ENCODE results near the gene LRRFIP1.

LRRFIP1 gene

GRCh38 chr2:237669283-237669627 lies 41.9 kb downstream of the LRRFIP1 start:
- TF ChIP-seq NFIC (IDR thresholded peaks at IDR 0.05) (no peak), EP300 (IDR thresholded peaks at IDR 0.05; ENCODE audit: borderline replicate concordance) (no peak), RAD21 (IDR thresholded peaks at IDR 0.05; ENCODE audit: low read depth) (no peak), CREB1 (IDR thresholded peaks at IDR 0.05; ENCODE audit: low read depth) (no peak), TEAD4 (IDR thresholded peaks at IDR 0.05) (no peak)

GRCh38 chr2:237669628-237670392 lies 42.4 kb downstream of the LRRFIP1 start:
- TF ChIP-seq FOXM1 (IDR thresholded peaks at IDR 0.05; ENCODE audit: borderline replicate concordance, low read depth) (no peak), REST (IDR thresholded peaks at IDR 0.05; ENCODE audit: low read depth) (no peak), EP300 (IDR thresholded peaks at IDR 0.05; ENCODE audit: borderline replicate concordance) (no peak), TEAD4 (IDR thresholded peaks at IDR 0.05) (no peak)

GRCh38 chr2:237670641-237671040 lies 43.3 kb downstream of the LRRFIP1 start:
- no peak for TF ChIP-seq ZBTB7A (IDR thresholded peaks at IDR 0.05; ENCODE audit: low read depth)
- no peak for TF ChIP-seq NFIC (IDR thresholded peaks at IDR 0.05)
- no peak for TF ChIP-seq CREB1 (IDR thresholded peaks at IDR 0.05; ENCODE audit: low read depth)
- TF ChIP-seq TAF1 (IDR thresholded peaks at IDR 0.05; ENCODE audit: low read depth) = no peak
- TF ChIP-seq TEAD4 (IDR thresholded peaks at IDR 0.05) = no peak
- TF ChIP-seq RAD21 (IDR thresholded peaks at IDR 0.05; ENCODE audit: low read depth) = no peak
- no peak for TF ChIP-seq CEBPB (IDR thresholded peaks at IDR 0.05)
- TF ChIP-seq REST (IDR thresholded peaks at IDR 0.05; ENCODE audit: low read depth) = no peak
- TF ChIP-seq TCF12 (IDR thresholded peaks at IDR 0.05; ENCODE audit: low read depth) = no peak
- no peak for TF ChIP-seq MAX (IDR thresholded peaks at IDR 0.05)
- TF ChIP-seq EGR1 (IDR thresholded peaks at IDR 0.05) = no peak
- no peak for TF ChIP-seq USF1 (IDR thresholded peaks at IDR 0.05)
- no peak for TF ChIP-seq EP300 (IDR thresholded peaks at IDR 0.05; ENCODE audit: borderline replicate concordance)
- TF ChIP-seq YY1 (IDR thresholded peaks at IDR 0.05; ENCODE audit: low read depth) = no peak
- TF ChIP-seq FOXM1 (IDR thresholded peaks at IDR 0.05; ENCODE audit: borderline replicate concordance, low read depth) = no peak

GRCh38 chr2:237671466-237672138 lies 44.2 kb downstream of the LRRFIP1 start:
- TF ChIP-seq EGR1 (IDR thresholded peaks at IDR 0.05) = no peak
- TF ChIP-seq CREB1 (IDR thresholded peaks at IDR 0.05; ENCODE audit: low read depth) = no peak
- TF ChIP-seq EP300 (IDR thresholded peaks at IDR 0.05; ENCODE audit: borderline replicate concordance) = no peak
- TF ChIP-seq RAD21 (IDR thresholded peaks at IDR 0.05; ENCODE audit: low read depth) = no peak
- TF ChIP-seq TEAD4 (IDR thresholded peaks at IDR 0.05) = no peak
- no peak for TF ChIP-seq NFIC (IDR thresholded peaks at IDR 0.05)
- TF ChIP-seq MAX (IDR thresholded peaks at IDR 0.05) = no peak
- no peak for TF ChIP-seq CEBPB (IDR thresholded peaks at IDR 0.05)

- no peak for TF ChIP-seq USF1 (IDR thresholded peaks at IDR 0.05)
- TF ChIP-seq CEBPB (IDR thresholded peaks at IDR 0.05) = no peak
- no peak for TF ChIP-seq EP300 (IDR thresholded peaks at IDR 0.05; ENCODE audit: borderline replicate concordance)
- no peak for TF ChIP-seq CREB1 (IDR thresholded peaks at IDR 0.05; ENCODE audit: low read depth)
- TF ChIP-seq TCF12 (IDR thresholded peaks at IDR 0.05; ENCODE audit: low read depth) = no peak
- TF ChIP-seq REST (IDR thresholded peaks at IDR 0.05; ENCODE audit: low read depth) = no peak
- no peak for TF ChIP-seq TEAD4 (IDR thresholded peaks at IDR 0.05)
- no peak for TF ChIP-seq ZBTB7A (IDR thresholded peaks at IDR 0.05; ENCODE audit: low read depth)
- TF ChIP-seq EGR1 (IDR thresholded peaks at IDR 0.05) = no peak
- no peak for TF ChIP-seq NFIC (IDR thresholded peaks at IDR 0.05)
- no peak for TF ChIP-seq RAD21 (IDR thresholded peaks at IDR 0.05; ENCODE audit: low read depth)
Observed at GRCh38 chr2:237672731-237673129, 45.3 kb downstream of the LRRFIP1 start.
